HUES64 (cell line): ENCODE data around the gene SRSF9.

ENCODE experiments used
- H3K27ac ChIP-seq: 2 replicates; pipeline ENCODE4 v1.7.0; 2013; ENCODE audit warnings: low read depth, low read length, inconsistent platforms
- H3K27me3 ChIP-seq: 2 replicates; pipeline ENCODE4 v1.6.1; 2013; ENCODE audit warnings: mild to moderate bottlenecking, low read length; ENCODE audit not compliant: insufficient read depth
- H3K36me3 ChIP-seq: 2 replicates; pipeline ENCODE4 v1.6.1; 2013; ENCODE audit warnings: mild to moderate bottlenecking, low read length; ENCODE audit not compliant: insufficient read depth
- H3K4me1 ChIP-seq: 2 replicates; pipeline ENCODE4 v1.6.1; 2013; ENCODE audit warnings: mild to moderate bottlenecking, low read length, moderate library complexity; ENCODE audit not compliant: insufficient read depth
- H3K4me3 ChIP-seq: 2 replicates; pipeline ENCODE4 v1.5.1; 2013; ENCODE audit warnings: mild to moderate bottlenecking, low read length, moderate library complexity
- H3K9ac ChIP-seq: 2 replicates; pipeline ENCODE4 v1.6.1; 2013; ENCODE audit warnings: mild to moderate bottlenecking, low read depth, low read length
- H3K9me3 ChIP-seq: 2 replicates; pipeline ENCODE4 v1.6.1; 2013; ENCODE audit warnings: low read depth, low read length; ENCODE audit not compliant: insufficient read depth
- WGBS: fragments of 150-250, 120-280 bp; methylation state at CpG from one replicate; pipeline ENCODE4 v1.1.7; 2013; ENCODE audit warnings: missing lambda C conversion rate; 5-methylcytosine and 5-hydroxymethylcytosine counted together

The SRSF9 gene

DNA sequence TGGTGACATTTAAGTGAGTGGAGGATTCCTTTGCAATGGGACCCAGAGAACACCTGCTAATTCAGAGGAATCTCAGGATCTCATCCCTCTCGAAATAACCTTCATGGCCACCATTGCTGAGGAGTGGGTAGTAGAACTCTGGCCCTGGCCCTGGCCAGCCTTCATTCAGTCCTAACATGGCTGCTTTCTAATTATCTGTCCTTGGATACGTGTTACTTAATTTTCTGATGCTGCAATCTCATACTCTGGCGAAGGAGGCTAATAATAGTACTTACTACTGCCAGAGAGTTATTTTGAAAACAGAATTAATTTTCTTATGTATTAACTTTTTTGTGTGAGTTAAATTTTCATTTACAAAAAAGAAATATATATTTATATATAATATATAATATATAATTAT is 43.8 kb downstream of the SRSF9 start:
- 97% methylated on average over 2 of the region's 3 CpGs for WGBS
- Histone ChIP-seq H3K4me3 (no peak overlapping the region), H3K27me3 (no peaks in the 10 kb centered on the region), H3K36me3 (no peaks in the 10 kb centered on the region), H3K27ac (no peak overlapping the region), H3K4me1 (no peaks in the 10 kb centered on the region), H3K9me3 (no peaks in the 10 kb centered on the region), H3K9ac (no peak overlapping the region)

- 87% methylated on average over 7 of the region's 7 CpGs for WGBS
- no peaks in the 10 kb centered on the region for H3K4me1 ChIP-seq
Observed at GRCh38 chr12:120422892-120423456, 46.6 kb downstream of the SRSF9 start.

DNA sequence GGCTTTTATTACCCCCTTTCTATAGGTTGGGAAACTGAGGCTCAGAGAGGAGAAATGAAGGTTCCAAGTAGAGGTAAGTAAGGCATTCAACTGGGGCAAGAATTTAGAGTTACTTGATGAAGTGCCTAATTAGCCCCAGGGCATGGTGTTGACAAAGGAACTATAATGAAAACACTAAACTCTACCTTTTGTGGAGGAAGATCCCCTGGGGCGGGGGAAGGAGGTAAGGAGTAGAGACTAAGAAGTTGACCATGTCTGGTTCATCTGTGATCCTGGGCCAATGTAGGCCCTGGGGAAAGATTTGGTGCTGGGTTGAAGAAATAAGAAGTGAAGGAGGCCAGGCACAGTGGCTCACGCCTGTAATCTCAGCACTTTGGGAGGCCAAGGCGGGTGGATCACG is 47.8 kb downstream of the SRSF9 start:
- 79% methylated on average over 4 of the region's 4 CpGs for WGBS
- Histone ChIP-seq H3K4me1 (no peaks in the 10 kb centered on the region), H3K27ac (no peak overlapping the region), H3K9me3 (no peaks in the 10 kb centered on the region), H3K9ac (no peak overlapping the region), H3K36me3 (no peaks in the 10 kb centered on the region), H3K4me3 (no peak overlapping the region), H3K27me3 (no peaks in the 10 kb centered on the region)

More at GRCh38 chr12:120422892-120423456, 46.6 kb downstream of the SRSF9 start:
- no peaks in the 10 kb centered on the region for H3K9me3 ChIP-seq
- no peak overlapping the region for H3K27ac ChIP-seq
- no peaks in the 10 kb centered on the region for H3K36me3 ChIP-seq
- no peaks in the 10 kb centered on the region for H3K27me3 ChIP-seq
- no peak overlapping the region for H3K4me3 ChIP-seq
- H3K9ac ChIP-seq: no peak overlapping the region

DNA sequence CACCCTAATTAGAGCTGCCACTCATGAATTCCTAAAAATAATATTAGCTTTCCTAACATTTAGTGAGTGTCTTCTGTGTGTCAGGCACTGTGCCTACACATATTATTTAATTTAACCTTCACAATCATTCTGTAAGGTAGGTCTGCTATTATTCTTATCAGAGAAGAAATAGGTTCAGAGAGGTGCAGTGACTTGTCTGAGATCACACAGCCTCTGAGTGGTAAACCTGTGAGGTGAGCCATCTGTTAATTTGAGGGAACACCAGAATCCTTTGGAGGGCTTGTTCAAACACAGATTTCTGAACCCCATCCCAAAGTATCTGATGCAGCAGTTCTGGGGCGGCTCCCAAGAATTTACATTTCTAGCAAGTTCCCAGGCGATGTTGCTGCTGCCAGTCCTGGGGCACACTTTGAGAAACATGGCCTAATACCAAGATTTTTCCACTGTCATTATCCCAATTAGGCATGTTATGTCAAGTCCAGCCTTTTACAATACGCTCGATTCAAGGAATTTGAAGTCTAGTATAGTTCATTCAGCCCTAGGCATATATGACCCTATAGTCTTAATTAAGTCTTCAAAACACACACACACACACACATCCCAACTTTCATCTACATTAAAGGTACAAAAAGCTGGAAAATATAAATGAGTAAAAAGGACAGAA is 51.5 kb downstream of the SRSF9 start:
- Histone ChIP-seq H3K27me3 (no peaks in the 10 kb centered on the region), H3K27ac (no peak overlapping the region), H3K9ac (no peak overlapping the region), H3K4me1 (peaks cover 12% of the 10 kb centered on the region), H3K9me3 (no peaks in the 10 kb centered on the region), H3K4me3 (no peak overlapping the region), H3K36me3 (no peaks in the 10 kb centered on the region)
- 94% methylated on average over 4 of the region's 4 CpGs for WGBS

DNA sequence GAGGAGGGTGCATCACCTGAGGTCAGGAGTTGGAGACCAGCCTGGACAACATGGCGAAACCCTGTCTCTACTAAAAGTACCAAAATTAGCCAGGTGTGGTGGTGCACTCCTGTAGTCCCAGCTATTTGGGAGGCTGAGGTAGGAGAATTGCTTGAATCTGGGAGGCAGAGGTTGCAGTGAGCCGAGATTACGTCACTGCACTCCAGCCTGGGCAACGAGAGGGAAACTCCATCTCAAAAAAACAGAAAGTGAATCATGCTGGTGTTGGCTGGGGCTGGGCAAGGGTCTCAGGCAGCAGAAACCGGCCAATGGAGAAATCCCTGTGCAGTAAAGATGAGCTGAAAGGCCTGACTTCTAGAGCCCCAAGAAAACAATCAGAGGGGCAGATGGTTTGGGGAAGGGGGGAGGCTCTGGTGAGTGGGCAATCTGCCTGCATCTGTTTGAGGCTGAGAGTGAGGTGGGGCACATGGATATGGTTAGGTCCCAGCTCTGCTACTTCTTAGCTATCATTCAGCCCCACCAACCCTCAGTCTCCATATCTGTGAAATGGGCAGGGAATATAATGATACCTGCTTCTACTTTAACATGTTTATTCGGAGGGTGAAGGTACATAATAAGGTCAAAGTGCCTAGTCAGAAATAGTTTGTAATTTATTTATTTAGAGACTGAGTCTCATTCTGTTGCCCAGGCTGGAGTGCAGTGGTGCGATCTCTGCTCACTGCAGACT is 52.9 kb downstream of the SRSF9 start:
- 87% methylated on average over 7 of the region's 7 CpGs for WGBS
- H3K9me3 ChIP-seq: no peaks in the 10 kb centered on the region
- no peak overlapping the region for H3K4me3 ChIP-seq
- no peaks in the 10 kb centered on the region for H3K27me3 ChIP-seq
- H3K9ac ChIP-seq: no peak overlapping the region
- no peak overlapping the region for H3K27ac ChIP-seq
- H3K4me1 ChIP-seq: peaks cover 15% of the 10 kb centered on the region
- H3K36me3 ChIP-seq: no peaks in the 10 kb centered on the region

GRCh38 chr12:120413901-120414695 is 55.5 kb downstream of the SRSF9 start:
- H3K36me3 ChIP-seq: no peaks in the 10 kb centered on the region
- H3K4me1 ChIP-seq: peaks cover 15% of the 10 kb centered on the region
- H3K9ac ChIP-seq: peak overlapping the region; percentile 72
- H3K27ac ChIP-seq: peak overlapping the region; percentile 96
- 11% methylated on average over 13 of the region's 13 CpGs for WGBS
- no peaks in the 10 kb centered on the region for H3K27me3 ChIP-seq
- H3K4me3 ChIP-seq: peak overlapping the region; percentile 38; the same call in 1 of the 2 replicates
- no peaks in the 10 kb centered on the region for H3K9me3 ChIP-seq

DNA sequence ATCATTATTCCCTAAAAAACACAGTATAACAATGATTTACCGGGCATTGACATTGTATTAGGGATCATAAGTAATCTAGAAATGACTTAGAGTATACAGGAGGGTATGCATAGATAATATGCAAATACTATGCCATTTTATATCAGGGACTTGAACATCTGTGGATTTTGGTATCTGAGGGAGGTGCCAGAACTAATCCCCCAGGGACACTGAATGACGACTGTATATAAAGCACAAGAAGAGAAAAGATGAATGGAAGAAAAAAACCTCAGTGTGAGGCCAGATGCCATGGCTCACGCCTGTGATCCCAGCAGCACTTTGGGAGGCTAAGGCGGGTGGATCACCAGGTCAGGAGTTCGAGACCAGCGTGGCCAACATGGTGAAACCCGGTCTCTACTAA is 57.1 kb downstream of the SRSF9 start:
- Histone ChIP-seq H3K36me3 (no peaks in the 10 kb centered on the region), H3K9me3 (no peaks in the 10 kb centered on the region), H3K27me3 (no peaks in the 10 kb centered on the region), H3K9ac (no peak overlapping the region), H3K27ac (no peak overlapping the region), H3K4me3 (no peak overlapping the region), H3K4me1 (peaks cover 15% of the 10 kb centered on the region)
- WGBS: 92% methylated on average over 6 of the region's 7 CpGs
